Cortex of kidney (tissue), 1 donor: ENCODE measurements around the gene GRID1.

ENCODE experiments used
- DNase-seq: peaks from one replicate; lab custom pipeline; 2025; lab: John Stamatoyannopoulos, UW

The GRID1 gene

GRCh38 chr10:86292462-86293395, 73.9 kb downstream of the GRID1 start:
- no peak for DNase-seq

- DNase-seq, result no peak
These were observed 74.8 kb downstream of the GRID1 start for GRCh38 chr10:86291616-86292340.

GRCh38 chr10:86290933-86291615, 75.5 kb downstream of the GRID1 start:
- DNase-seq, result no peak

DNA sequence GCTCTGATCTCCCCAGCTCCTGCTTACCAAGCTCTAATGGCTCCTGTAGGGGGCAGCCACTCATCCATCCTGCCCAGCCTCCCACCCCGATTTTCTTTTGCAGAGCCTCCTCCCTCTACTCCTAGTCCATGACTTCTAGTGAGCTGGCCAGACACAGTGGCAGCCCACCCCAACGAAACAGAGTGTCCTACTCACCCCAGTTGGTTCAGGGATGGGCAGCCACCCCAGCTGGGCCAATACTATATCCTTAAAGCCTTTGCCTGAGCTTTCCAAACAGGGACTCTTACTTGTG, 77.1 kb downstream of the GRID1 start:
- DNase-seq, result no peak

- no peak for DNase-seq
These were observed 77.7 kb downstream of the GRID1 start for GRCh38 chr10:86288695-86289576.

DNA sequence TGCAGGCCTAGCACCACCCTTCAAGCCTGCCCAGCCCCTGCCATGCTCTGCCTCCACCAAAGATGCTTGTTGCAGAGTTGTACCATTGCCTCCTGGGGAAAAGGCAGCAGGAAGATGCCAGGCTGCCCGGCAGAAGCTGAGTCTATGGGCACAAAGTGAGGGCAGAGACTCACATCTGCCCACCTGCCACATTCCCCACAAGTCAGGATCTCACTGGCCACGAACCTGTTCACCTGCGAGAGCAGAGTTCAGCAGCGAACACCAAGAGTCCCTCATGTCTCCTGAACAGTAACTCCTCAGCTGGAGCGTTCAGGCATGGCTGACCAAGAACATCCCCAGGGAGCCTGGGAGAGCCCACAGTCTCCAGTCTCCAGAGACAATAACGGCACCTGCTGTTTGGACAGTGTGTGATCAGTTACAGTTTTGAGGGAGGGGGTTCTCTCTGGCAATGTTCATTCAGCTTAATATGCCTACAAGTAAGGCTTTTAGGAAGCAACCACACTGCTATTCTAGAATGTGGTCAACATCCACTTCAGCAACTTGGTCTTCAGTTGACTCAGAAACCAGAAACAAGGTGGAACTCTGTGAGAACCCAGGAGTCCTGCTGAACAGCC, 78.5 kb downstream of the GRID1 start:
- DNase-seq, result no peak

DNA sequence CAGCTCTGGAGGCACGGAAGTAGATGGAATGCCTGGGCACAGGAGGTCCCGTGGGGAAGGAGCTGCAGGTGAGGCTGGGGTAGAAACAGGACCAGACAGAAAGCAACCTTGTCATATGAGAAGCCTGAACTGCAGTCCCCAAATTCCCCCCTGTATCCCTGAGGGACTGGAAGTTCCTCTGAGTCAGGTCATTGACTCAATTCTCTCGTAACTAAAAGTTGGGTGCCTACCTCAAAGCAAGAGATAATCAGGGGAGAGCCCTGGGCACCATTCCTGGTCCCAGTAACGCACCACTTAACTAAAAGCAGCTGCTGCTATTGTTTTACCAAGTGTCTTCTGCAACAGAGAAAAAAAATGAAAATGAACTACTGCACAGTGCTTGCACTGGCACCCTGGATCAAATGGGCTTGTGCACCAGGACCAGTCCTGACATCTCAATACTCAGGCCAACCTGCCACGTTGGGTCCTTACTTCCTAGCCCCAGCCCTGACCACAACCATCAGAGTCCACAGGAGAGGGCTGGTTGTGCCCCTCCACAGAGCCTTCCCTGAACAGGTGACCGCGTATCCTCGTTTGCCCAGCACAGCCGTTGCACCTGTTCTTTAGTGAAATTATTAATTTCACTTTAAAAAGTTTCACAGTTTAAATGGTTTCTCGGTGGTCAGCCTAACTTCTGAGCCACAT, 79.3 kb downstream of the GRID1 start:
- DNase-seq, result no peak

- DNase-seq, result no peak
These were observed 80.1 kb downstream of the GRID1 start for GRCh38 chr10:86286236-86287109.

DNA sequence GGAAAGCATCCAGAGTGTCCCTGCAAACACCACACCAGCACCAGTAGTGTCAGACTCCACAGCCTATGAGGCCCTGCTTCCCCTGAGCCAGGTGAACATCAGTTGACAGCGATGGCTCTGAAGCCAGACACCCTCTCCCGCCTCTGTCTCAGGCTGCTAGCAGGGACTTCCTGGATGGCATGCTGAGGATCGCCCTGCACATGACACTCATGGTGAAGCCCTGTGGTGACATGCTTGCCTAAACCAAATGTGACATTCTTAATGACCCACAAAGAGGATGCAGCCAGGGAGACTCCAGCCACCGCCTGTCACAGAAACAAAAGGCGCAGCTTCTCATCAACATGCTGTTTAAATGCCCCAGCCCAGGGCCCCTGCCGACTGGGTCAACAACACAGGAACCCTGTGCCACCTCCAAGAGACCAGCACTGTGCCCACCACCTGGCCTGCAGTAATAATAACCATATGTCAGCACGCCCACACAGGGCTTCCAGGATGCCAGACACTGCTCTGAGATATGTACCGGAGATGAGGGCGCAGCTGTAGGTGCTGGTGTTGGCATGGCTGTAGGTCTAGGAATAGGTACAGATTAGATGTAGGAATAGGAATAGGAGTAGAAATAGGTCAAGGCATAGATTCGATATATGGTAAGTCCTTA, 81.3 kb downstream of the GRID1 start:
- no peak for DNase-seq

DNA sequence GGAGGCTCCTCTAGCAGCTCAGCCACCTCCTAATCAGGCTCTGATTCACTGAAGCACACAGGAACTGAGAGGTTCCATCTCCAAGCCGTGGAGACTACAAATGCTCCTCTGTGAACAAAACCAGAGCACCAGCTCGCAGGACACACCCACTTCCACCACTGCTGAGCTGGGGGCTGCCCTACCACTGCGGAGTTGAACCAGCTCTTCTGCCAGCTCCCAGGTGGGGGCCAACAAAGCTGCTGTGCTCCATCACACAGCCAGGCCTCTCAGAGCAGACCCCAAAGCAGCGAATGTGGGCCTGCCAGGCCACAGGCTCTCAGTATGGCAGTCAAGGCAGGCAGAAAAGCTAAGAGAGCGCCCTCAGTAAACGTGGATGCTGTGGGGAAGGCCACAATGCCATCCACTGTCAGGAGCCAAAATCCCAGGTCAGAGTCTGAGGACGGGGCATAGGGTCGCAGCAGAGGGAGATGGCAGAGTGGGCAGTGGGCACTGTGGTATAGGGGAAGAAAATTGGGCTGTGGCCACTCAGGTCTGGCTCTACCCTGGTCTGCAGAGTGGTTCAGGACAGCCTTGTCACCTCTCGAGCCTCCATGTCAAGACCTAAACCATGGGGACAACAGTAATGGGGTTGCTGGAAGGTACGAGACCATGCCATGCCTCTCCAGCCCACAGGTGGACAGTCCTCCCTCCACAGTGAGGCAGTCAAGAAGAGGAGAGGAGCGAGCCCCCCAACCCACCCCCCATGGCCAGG, 82.1 kb downstream of the GRID1 start:
- DNase-seq, result no peak

DNA sequence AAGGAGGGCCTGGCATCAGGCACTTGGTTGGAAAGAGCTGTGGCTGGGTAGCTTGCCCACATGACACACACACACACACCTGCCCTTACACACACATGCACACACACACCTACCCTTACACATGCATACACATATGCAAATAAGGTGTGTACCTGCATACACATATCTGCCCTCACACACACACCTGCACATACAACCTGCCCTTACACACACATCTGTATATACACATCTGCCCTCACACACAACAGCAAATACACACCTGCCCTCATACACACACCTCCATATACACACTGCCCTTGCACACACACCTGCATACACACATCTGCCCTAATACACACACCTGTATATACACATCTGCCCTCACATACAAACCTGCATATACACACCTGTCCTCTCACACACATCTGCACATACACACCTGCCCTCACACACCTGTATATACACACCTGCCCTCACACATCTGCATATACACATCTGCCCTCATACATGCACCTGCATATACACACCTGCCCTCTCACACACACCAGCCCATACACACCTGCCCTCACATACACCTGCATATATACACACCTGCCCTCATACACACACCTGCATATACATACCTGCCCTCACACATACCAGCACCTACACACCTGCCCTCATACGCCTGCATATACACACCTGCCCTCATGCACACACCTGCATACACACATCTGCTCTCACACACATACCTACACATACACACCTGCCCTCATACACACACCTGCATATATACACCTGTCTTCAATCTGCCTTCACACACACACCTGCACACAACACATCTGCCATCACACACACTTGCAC, 82.9 kb downstream of the GRID1 start:
- DNase-seq, result no peak

GRCh38 chr10:86282664-86283465, 83.7 kb downstream of the GRID1 start:
- DNase-seq, result no peak

DNA sequence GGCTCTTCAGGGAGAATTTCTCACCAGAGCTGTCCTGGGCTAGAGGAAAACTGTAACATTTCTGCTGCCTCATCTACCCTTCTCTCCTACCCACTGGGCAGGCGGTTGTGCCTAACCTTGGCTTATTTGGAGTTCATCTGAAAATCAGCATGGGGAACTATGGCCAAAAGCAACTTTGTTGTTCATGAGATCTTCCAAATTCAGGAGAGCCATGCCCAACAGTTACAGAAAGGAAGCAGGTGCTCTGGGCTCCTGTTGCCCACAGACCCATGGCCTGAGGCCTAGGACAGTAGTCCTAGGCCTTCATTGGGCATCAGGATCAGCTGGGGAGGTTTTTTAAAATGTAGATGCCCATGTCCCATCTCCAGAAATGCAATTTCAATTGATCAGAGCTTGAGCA, 85.2 kb downstream of the GRID1 start:
- no peak for DNase-seq

DNA sequence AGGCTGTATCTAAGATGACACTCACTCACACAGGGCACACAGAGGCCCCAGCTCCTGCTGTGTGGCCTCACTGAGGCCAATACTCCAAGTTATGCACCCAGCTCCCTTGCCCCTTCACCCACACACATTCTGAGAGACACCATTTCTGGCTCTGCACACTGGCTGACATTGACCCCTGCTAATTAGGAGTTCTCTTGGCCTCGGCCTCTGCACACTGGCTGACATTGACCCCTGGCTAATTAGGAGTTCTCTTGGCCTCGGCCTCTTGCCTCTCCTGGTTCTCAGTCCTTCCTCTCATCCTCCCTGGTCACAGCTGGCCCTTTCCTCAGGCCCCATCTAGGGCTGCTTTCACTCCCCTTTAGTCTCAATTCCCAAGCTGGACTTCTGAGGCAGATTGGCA, 97.3 kb downstream of the GRID1 start:
- DNase-seq, result no peak

DNA sequence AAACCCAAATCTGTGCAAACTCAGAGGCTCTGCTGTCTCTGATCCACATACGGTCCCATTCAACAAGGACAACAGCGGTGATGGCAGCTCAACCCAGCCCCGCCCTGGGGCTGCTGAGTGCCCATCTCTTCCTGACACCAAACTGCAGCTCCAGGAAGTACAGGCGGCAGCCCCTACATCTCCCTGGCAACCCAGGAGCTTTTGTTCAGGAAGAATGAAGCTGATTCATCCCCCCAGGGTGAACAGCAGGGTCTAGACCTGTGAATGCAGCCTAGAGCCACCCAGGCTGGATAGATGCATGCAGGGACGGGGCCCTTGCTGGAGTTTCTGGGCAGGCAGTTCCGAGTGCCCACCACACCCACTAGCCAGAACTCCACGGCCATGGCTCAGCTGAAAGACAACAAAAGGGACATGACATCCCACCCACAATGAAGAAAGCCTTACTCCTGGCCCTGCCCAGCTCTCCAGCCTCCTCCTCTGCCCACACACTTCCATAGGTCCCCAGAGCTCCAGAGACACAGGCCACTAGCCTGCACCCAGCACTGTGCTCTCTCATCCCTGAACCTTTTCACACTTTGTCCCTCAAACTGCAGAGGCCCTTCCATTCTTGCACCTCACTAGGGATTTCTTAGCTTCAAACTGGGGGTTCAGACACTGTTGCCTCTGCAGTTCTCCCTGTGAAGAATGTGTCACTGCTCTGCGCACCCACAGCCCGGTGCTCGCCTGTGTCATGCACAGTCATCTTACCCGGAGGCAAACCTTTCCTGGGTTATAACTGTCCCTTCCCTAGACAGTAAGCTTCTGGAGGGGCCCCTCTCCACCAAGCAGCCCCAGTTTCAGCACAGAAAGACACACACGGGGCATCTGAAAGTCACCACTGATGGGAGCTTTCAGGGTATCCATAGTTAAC, 99.1 kb downstream of the GRID1 start:
- DNase-seq, result no peak
